ENCODE measurements around the gene EPHA2.
"Not testable (repeated sequence)": the region's sequence is repeated elsewhere in the genome, so short reads cannot be mapped to it uniquely, and the experiment has no call there.

The EPHA2 gene

GRCh38 chr1:16119504-16119903, 36.4 kb downstream of the EPHA2 start:
- DNase-seq (ENCODE audit: low read depth) = no peak

GRCh38 chr1:16118706-16119105, 37.2 kb downstream of the EPHA2 start:
- DNase-seq (ENCODE audit: low read depth) = no peak

- DNase-seq (ENCODE audit: low read depth) = no peak
These were observed 37.9 kb downstream of the EPHA2 start for GRCh38 chr1:16117936-16118335.

- no peak for DNase-seq (ENCODE audit: low read depth)
These were observed 38.5 kb downstream of the EPHA2 start for GRCh38 chr1:16117369-16117768.

GRCh38 chr1:16116625-16117024, 39.2 kb downstream of the EPHA2 start:
- DNase-seq (ENCODE audit: low read depth) = no peak

GRCh38 chr1:16116002-16116401, 39.9 kb downstream of the EPHA2 start:
- DNase-seq (ENCODE audit: low read depth) = no peak

- DNase-seq (ENCODE audit: low read depth) = no peak
These were observed 40.3 kb downstream of the EPHA2 start for GRCh38 chr1:16115468-16115983.

GRCh38 chr1:16114527-16115467, 41.1 kb downstream of the EPHA2 start:
- DNase-seq (ENCODE audit: low read depth) = no peak

- no peak for DNase-seq (ENCODE audit: low read depth)
These were observed 43.0 kb downstream of the EPHA2 start for GRCh38 chr1:16112596-16113555.

GRCh38 chr1:16111771-16112595, 43.9 kb downstream of the EPHA2 start:
- DNase-seq (ENCODE audit: low read depth) = no peak

- DNase-seq (ENCODE audit: low read depth) = no peak
These were observed 45.0 kb downstream of the EPHA2 start for GRCh38 chr1:16110884-16111283.

GRCh38 chr1:16110456-16110855, 45.4 kb downstream of the EPHA2 start:
- DNase-seq (ENCODE audit: low read depth) = no peak

- DNase-seq (ENCODE audit: low read depth) = no peak
These were observed 46.3 kb downstream of the EPHA2 start for GRCh38 chr1:16109571-16109970.

GRCh38 chr1:16107039-16107438, 48.8 kb downstream of the EPHA2 start:
- not testable (repeated sequence) for DNase-seq (ENCODE audit: low read depth)

GRCh38 chr1:16101623-16102022, 54.2 kb downstream of the EPHA2 start:
- no peak for DNase-seq (ENCODE audit: low read depth)

GRCh38 chr1:16099412-16099811, 56.5 kb downstream of the EPHA2 start:
- no peak for DNase-seq (ENCODE audit: low read depth)

- no peak for DNase-seq (ENCODE audit: low read depth)
These were observed 60.4 kb downstream of the EPHA2 start for GRCh38 chr1:16095447-16095846.

GRCh38 chr1:16094453-16095158, 61.3 kb downstream of the EPHA2 start:
- no peak for DNase-seq (ENCODE audit: low read depth)

- DNase-seq (ENCODE audit: low read depth) = no peak
These were observed 62.3 kb downstream of the EPHA2 start for GRCh38 chr1:16093611-16094010.

- no peak for DNase-seq (ENCODE audit: low read depth)
These were observed 62.9 kb downstream of the EPHA2 start for GRCh38 chr1:16092923-16093511.
